HepG2 (cell line): ENCODE measurements around the gene CENPC. TPM values are rescaled to one million over a fixed set of nuclear protein-coding genes. Genes with fewer than 3 reads are reported as not detected.

Experiments
- ATAC-seq: fragments of 200-7000 bp; cut with Tn5 transposase; 3 replicates; pipeline ENCODE4 v1.9.1; 2020; ENCODE audit warnings: mild to moderate bottlenecking, moderate library complexity
- BruUV-seq: library from RNA; stranded (reverse); fragments of 400-500 nt; replicated peaks from 2 replicates; lab custom pipeline; 2021; lab: Mats Ljungman, UMichigan
- CTCF ChIA-PET: fragments of 300-600 bp; formaldehyde crosslinking; extraction: SDS; loops from one replicate; lab custom pipeline; 2021; ENCODE audit warnings: low total read pairs, inconsistent platforms, low intra/inter-chr PET ratio; lab: Yijun Ruan, JAX
- POLR2A ChIA-PET: fragments of 350-600 bp; sonication (Branson Sonifier 250); formaldehyde crosslinking; loops from one replicate; lab custom pipeline; 2020; ENCODE audit warnings: antibody characterized with exemption, inconsistent platforms; lab: Yijun Ruan, JAX
- DNase-seq: peaks from one replicate; pipeline ENCODE4 v3.0.0-alpha.2; 2015; ENCODE audit warnings: low spot score
- FAIRE-seq: peaks from 3 replicates; lab custom pipeline; 2011; peaks lifted over from hg19 to GRCh38; lab: Jason Lieb, UNC
- H2AFZ ChIP-seq: one replicate; pipeline ENCODE4 v1.6.1; 2011; ENCODE audit warnings: low read length, inconsistent platforms
- H3K27ac ChIP-seq: fragments of 300-600 bp; 3 replicates; pipeline ENCODE4 v1.8.0; 2011; ENCODE audit warnings: mixed run types, mild to moderate bottlenecking, mixed read lengths, low read length, inconsistent platforms; ENCODE audit not compliant: insufficient read depth; ENCODE audit errors: extremely low read length
- H3K27me3 ChIP-seq, 2 experiments: fragments of 200-600 bp in 1 of 2; 2 replicates in 1 of 2; 3 replicates in 1 of 2; pipeline versions ENCODE4 v1.6.0 to v1.8.0; 2011; ENCODE audit warnings: low read length in 2 of 2, mild to moderate bottlenecking in 2 of 2, moderate library complexity in 2 of 2, inconsistent platforms in 1 of 2; ENCODE audit not compliant: insufficient read depth in 2 of 2, control insufficient read depth in 1 of 2
- H3K36me3 ChIP-seq, 2 experiments: fragments of 200-600 bp in 1 of 2; replicated peaks in 1 of 2; 2 replicates in 1 of 2; 3 replicates in 1 of 2; pipeline versions ENCODE4 v1.5.1 to v1.8.0; 2011; ENCODE audit warnings: low read length in 2 of 2, inconsistent platforms in 1 of 2; ENCODE audit not compliant: insufficient read depth in 2 of 2, control insufficient read depth in 1 of 2
- H3K4me1 ChIP-seq: 2 replicates; pipeline ENCODE4 v1.5.1; 2012; ENCODE audit warnings: low read length, inconsistent platforms; ENCODE audit not compliant: insufficient read depth
- H3K4me2 ChIP-seq: 2 replicates; pipeline ENCODE4 v1.6.0; 2011; ENCODE audit warnings: low read depth, low read length, inconsistent platforms
- H3K4me3 ChIP-seq, 3 experiments: fragments of 200-600 bp in 1 of 3; sonication (generic), shearing (Covaris generic) in 1 of 3; replicated peaks in 1 of 3; 2 replicates each; pipeline ENCODE4 v1.5.1; 2011 to 2016; ENCODE audit warnings: low read length in 3 of 3, inconsistent platforms in 2 of 3, low read depth in 2 of 3, mild to moderate bottlenecking in 2 of 3, control low read depth in 1 of 3, mixed read lengths in 1 of 3; ENCODE audit not compliant: insufficient read depth in 1 of 3
- H3K79me2 ChIP-seq: one replicate; pipeline ENCODE4 v1.6.1; 2011; ENCODE audit warnings: low read length, inconsistent platforms; ENCODE audit not compliant: insufficient read depth
- H3K9ac ChIP-seq: 2 replicates; pipeline ENCODE4 v1.6.0; 2011; ENCODE audit warnings: mild to moderate bottlenecking, low read depth, low read length, inconsistent platforms; ENCODE audit not compliant: insufficient read depth
- H3K9me3 ChIP-seq: 2 replicates; pipeline ENCODE4 v1.5.1; 2012; ENCODE audit warnings: mild to moderate bottlenecking, low read length
- H4K20me1 ChIP-seq: 2 replicates; pipeline ENCODE4 v1.6.0; 2011; ENCODE audit warnings: inconsistent platforms, mild to moderate bottlenecking, low read length, moderate library complexity; ENCODE audit not compliant: insufficient read depth
- CBX1 ChIP-seq: IDR thresholded peaks from one replicate; pipeline ENCODE4 v1.6.1; 2016; ENCODE audit warnings: antibody characterized with exemption, low read depth
- CERS6 ChIP-seq: sonication (generic); formaldehyde crosslinking; IDR thresholded peaks from 2 replicates; pipeline ENCODE4 v1.5.0; 2020; ENCODE audit warnings: missing genetic modification reagents
- HNF1A ChIP-seq, 2 experiments: sonication (generic) in 1 of 2; formaldehyde crosslinking in 1 of 2; IDR thresholded peaks; 2 replicates each; pipeline versions ENCODE4 v1.4.0 to v1.6.1; 2016 to 2020; ENCODE audit warnings: borderline replicate concordance in 1 of 2, low read depth in 1 of 2, mild to moderate bottlenecking in 1 of 2, missing genetic modification reagents in 1 of 2
- JARID2 ChIP-seq: sonication (generic); formaldehyde crosslinking; IDR thresholded peaks from 2 replicates; pipeline ENCODE4 v1.8.1; 2023; ENCODE audit warnings: missing genetic modification reagents, inconsistent platforms; ENCODE audit not compliant: insufficient replicate concordance
- KLF12 ChIP-seq: sonication (generic); formaldehyde crosslinking; IDR thresholded peaks from 2 replicates; pipeline ENCODE4 v1.4.0; 2020; ENCODE audit warnings: missing genetic modification reagents, borderline replicate concordance
- KLF16 ChIP-seq, 2 experiments: sonication (generic) in 1 of 2; formaldehyde crosslinking in 1 of 2; IDR thresholded peaks; 2 replicates each; pipeline versions ENCODE4 v1.6.1 to v1.8.0; 2016 to 2023; ENCODE audit warnings: missing genetic modification reagents in 2 of 2, missing compliant biosample characterization in 1 of 2
- NR3C1 ChIP-seq: sonication (generic); formaldehyde crosslinking; IDR thresholded peaks from 2 replicates; pipeline ENCODE4 v1.4.0; 2020; ENCODE audit warnings: missing genetic modification reagents
- PHF21A ChIP-seq: sonication (generic); formaldehyde crosslinking; IDR thresholded peaks from 2 replicates; pipeline ENCODE4 v1.5.0; 2020; ENCODE audit warnings: mild to moderate bottlenecking, missing genetic modification reagents
- PRDM15 ChIP-seq: sonication (generic); formaldehyde crosslinking; IDR thresholded peaks from 2 replicates; pipeline ENCODE4 v1.4.0; 2020; ENCODE audit warnings: missing genetic modification reagents
- SMAD1 ChIP-seq: sonication (generic); formaldehyde crosslinking; IDR thresholded peaks from 2 replicates; pipeline ENCODE4 v1.4.0; 2020; ENCODE audit warnings: missing genetic modification reagents, low read depth, mild to moderate bottlenecking, borderline replicate concordance
- ZFP1 ChIP-seq: IDR thresholded peaks from 2 replicates; pipeline ENCODE4 v1.6.1; 2016
- ZFY ChIP-seq: sonication (generic); formaldehyde crosslinking; IDR thresholded peaks from 2 replicates; pipeline ENCODE4 v1.4.0; 2020; ENCODE audit warnings: missing genetic modification reagents
- ZNF570 ChIP-seq: sonication (generic); formaldehyde crosslinking; IDR thresholded peaks from 2 replicates; pipeline ENCODE4 v1.4.0; 2020; ENCODE audit warnings: mild to moderate bottlenecking, missing genetic modification reagents, borderline replicate concordance
- ZNF75D ChIP-seq: sonication (generic); formaldehyde crosslinking; IDR thresholded peaks from 2 replicates; pipeline ENCODE4 v1.8.1; 2023; ENCODE audit warnings: missing genetic modification reagents, mild to moderate bottlenecking, borderline replicate concordance
- ZNF839 ChIP-seq: sonication (generic); formaldehyde crosslinking; IDR thresholded peaks from 2 replicates; pipeline ENCODE4 v1.4.0; 2020; ENCODE audit warnings: missing genetic modification reagents, mild to moderate bottlenecking, borderline replicate concordance
- WGBS: methylation state at CpG from one replicate; pipeline ENCODE4 v1.1.6; 2017; ENCODE audit warnings: low lambda C conversion rate; 5-methylcytosine and 5-hydroxymethylcytosine counted together
- in situ Hi-C: cut with HindIII; loops from 2 replicates; pipeline ENCODE4 v1.10.0; 2017; ENCODE audit warnings: low pct_unique_long_range_greater_than_20kb; ENCODE audit not compliant: extremely low pct_ligation_motif_present
- intact Hi-C: fragments of 100-400 bp; cut with micrococcal nuclease; formaldehyde crosslinking; loops from one replicate; pipeline ENCODE4 v1.10.0; 2022; ENCODE audit not compliant: unreplicated experiment
- polyA plus RNA-seq, 8 experiments: library from polyadenylated mRNA; depleted of rRNA in 3 of 8; stranded (reverse) in 7 of 8; unstranded in 1 of 8; fragments of >200 nt; fragmentation: Illumina TruSeq in 4 of 8; extraction: Trizol in 4 of 8; gene quantifications; 2 replicates each; pipeline versions ENCODE4 v1.2.1 to v1.2.3, GENCODE V29; 2011 to 2016; ENCODE audit warnings: low read depth in 4 of 8, missing spikeins in 1 of 8, mixed read lengths in 1 of 8; ENCODE audit not compliant: insufficient read depth in 1 of 8
- total RNA-seq, 5 experiments: library from RNA; depleted of rRNA; stranded (reverse); fragments of >200 nt; fragmentation: Illumina TruSeq; extraction: Trizol; gene quantifications; 2 replicates each; pipeline ENCODE4 v1.2.3, GENCODE V29; 2016; ENCODE audit warnings: low read depth in 1 of 5
- TF ChIP-seq, protein P1 (sequence below): sonication (generic); formaldehyde crosslinking; IDR thresholded peaks from 2 replicates; pipeline ENCODE4 v1.5.1; 2020; ENCODE audit warnings: missing genetic modification reagents, mild to moderate bottlenecking, borderline replicate concordance

Gene CENPC
- total and polyA plus RNA-seq, 2 of the 13 experiments (the other 11 are each of a cell fraction or from before 2014, with no cell fraction given): 4.7 to 16.4 TPM

DNA sequence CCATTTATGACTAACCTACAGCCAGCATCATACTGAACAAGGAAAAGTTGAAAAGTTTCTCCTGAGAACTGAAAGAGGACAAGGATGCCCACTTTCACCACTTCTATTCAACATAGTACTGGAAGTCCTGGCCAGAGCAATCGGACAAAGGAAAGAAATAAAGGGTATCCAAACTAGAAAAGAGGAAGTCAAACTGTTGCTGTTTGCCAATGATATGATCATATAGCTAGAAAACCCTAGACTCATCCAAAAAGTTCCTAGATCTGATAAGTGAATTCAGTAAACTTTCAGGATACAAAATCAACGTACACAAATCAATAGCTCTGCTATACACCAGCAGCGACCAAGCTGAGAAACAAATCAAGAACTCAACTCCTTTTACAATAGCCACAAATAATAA, 64.5 kb downstream of the CENPC start:
- H3K79me2 ChIP-seq: no peaks in the 10 kb centered on the region
- no peak overlapping the region for H2AFZ ChIP-seq
- ATAC-seq (no peak), FAIRE-seq (no peak), DNase-seq (no peak)
- WGBS: 97% methylated on average over 3 of the region's 3 CpGs
- intact Hi-C loops (no loop called here), in situ Hi-C loops (no loop called here)
- H3K27ac ChIP-seq: no peak overlapping the region
- no peaks in the 10 kb centered on the region for H4K20me1 ChIP-seq
- CTCF ChIA-PET: no interaction called here
- no peak overlapping the region for H3K4me3 ChIP-seq
- no peaks in the 10 kb centered on the region for H3K27me3 ChIP-seq
- POLR2A ChIA-PET: no interaction called here
- no peaks in the 10 kb centered on the region for H3K9me3 ChIP-seq
- H3K9ac ChIP-seq: no peak overlapping the region
- H3K4me2 ChIP-seq: no peak overlapping the region
- H3K36me3 ChIP-seq: peaks cover 4 to 8% of the 10 kb centered on the region in 2 experiments; a peak in 4 of 5 replicates
- H3K4me1 ChIP-seq: no peaks in the 10 kb centered on the region
- BruUV-seq: no TSS peak
- TF ChIP-seq ZNF570 (CRISPR knock-in tag) (no peak), CERS6 (CRISPR knock-in tag) (no peak), SMAD1 (CRISPR knock-in tag) (no peak), CBX1 (no peak), KLF16 (CRISPR knock-in tag; IDR thresholded peaks at IDR 0.05) (no peak), KLF12 (CRISPR knock-in tag) (no peak), ZNF839 (CRISPR knock-in tag) (no peak), ZNF75D (CRISPR knock-in tag) (no peak), NR3C1 (CRISPR knock-in tag) (no peak), HNF1A (IDR thresholded peaks at IDR 0.05; ENCODE audit: low read depth) (no peak), HNF1A (CRISPR knock-in tag; IDR thresholded peaks at IDR 0.05; ENCODE audit: borderline replicate concordance) (no peak), PHF21A (no peak), PRDM15 (CRISPR knock-in tag) (no peak), ZFP1 (CRISPR knock-in tag) (no peak), JARID2 (CRISPR knock-in tag) (no peak), ZFY (CRISPR knock-in tag) (no peak)
- TF ChIP-seq, protein P1, sequence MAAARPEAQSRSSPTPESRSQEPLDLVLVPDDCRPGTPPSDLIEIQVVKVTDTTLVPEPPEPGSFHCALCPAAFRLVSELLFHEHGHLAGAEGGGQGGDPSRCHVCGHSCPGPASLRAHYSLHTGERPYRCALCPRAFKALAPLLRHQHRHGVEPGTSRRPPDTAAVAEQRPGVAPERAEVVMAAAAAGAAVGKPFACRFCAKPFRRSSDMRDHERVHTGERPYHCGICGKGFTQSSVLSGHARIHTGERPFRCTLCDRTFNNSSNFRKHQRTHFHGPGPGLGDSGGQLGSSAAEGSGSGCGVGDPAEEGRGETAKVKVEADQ (CRISPR knock-in tag): no peak
